IPS DF 19.7 (cell line): ENCODE results near the gene CCKAR.
A peak's percentile ranks its signal among the peaks of the same experiment; 100 is the strongest.

Experiments
- DNase-seq: peaks from one replicate; pipeline ENCODE4 v3.0.0-alpha.2; 2013; ENCODE audit warnings: low read depth, low spot score

CCKAR gene

DNA sequence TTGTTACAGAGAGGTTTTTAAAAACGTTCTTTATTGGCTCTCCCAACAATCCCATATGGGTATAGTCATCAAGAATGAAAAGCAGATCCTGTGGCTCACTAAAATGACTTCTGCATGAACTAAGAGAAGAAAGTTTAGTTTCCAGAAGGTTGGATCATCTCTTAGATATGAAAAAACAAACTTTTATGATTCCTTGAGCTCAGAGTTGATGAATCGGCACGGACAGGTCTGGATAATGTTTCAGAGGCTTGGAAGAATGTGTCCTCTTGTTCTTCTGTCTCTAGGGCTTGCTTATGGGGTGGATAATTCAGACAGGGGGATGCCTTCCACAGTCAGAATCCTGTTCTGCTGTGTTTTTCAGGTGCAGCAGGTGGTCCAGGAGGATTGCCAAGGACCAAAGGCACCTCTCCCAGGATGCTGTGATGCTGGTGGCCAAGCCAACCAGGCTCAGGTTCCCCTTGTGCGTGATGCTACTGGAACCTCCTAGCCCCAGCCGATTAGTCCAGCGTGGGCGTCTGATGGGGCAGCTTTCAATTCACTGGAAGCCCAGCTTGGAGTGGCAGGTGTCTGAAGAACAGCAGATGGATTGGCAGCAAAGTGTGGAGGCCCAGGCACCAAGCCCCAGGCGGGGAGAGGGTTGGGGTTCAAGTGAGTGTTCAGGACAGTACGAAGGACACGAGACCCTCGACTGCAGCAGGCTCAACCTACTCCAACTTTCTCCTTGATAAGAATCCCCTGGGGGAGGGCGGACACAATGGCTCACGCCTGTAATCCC, 30.3 kb downstream of the CCKAR start:
- no peak for DNase-seq

GRCh38 chr4:26459054-26459755, 31.1 kb downstream of the CCKAR start:
- DNase-seq = peak; percentile 40

GRCh38 chr4:26458157-26458561, 32.1 kb downstream of the CCKAR start:
- DNase-seq = no peak

GRCh38 chr4:26457412-26457811, 32.9 kb downstream of the CCKAR start:
- no peak for DNase-seq

- DNase-seq = no peak
Measured at GRCh38 chr4:26455571-26455970, 34.7 kb downstream of the CCKAR start.

DNA sequence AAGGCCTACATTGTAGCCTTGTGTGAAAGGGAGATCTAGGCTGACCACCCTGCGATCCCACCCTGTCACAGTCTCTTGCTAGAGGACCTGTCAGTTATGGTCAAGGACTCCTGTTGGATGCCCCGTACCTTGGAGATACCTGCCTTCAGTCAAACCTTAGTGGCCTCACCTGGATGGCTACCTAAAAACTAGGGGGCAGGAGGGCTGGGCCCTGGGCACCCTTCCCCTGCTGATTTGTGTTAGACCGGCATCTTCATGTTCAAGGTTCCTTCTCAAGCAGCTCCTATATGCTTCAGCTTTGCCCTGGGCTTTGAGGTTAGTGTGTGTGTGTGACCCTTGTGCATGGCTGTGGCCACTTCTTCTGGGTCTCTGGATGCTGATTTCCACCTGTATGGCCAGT, 35.3 kb downstream of the CCKAR start:
- no peak for DNase-seq

DNA sequence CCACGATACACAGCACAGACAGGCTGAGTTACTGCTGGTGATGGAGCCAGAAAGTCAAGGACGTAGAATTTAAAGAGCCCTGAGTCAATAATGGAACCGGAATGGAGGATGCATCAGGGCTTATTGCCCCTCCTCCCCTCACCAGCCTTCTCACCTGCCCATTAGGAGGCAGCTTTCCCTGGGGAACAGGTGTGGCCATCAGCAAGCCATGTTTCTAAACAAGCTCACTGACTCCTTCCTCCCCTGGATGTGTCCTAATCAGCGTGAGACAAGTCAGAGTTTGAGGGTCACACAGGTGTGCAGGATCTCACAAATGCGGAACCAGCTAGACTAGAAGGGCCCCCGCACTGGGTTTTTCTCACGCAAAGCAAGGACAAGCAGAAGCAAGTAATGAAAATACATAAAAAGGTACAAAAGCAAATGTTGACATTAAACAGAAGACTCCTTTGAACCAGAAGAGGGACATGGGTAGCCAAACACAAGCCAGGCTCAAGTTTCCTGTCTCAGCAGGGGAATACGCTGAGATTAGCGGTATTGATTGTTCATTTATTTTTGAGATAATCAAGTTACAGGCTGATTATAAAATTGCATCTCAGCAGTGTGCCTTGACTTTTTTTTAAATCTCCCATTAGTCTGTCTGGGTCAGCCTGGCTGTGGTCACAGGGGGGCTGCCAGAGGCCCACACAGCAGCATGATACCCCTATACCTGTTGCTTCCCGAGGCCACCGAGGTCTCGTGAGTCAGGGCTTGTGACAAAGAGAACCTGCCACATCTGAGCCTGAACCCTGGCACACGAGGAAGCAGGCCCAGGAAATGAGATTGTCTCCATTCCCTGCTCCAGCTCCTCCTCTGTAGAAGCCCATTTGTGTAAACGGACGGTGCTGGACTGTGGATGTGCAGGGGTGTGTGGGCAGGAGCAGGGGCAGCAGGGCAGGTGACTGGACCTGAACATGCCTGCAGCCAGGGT, 37.4 kb downstream of the CCKAR start:
- peak; percentile 20 for DNase-seq

GRCh38 chr4:26451597-26451996, 38.7 kb downstream of the CCKAR start:
- DNase-seq = no peak

DNA sequence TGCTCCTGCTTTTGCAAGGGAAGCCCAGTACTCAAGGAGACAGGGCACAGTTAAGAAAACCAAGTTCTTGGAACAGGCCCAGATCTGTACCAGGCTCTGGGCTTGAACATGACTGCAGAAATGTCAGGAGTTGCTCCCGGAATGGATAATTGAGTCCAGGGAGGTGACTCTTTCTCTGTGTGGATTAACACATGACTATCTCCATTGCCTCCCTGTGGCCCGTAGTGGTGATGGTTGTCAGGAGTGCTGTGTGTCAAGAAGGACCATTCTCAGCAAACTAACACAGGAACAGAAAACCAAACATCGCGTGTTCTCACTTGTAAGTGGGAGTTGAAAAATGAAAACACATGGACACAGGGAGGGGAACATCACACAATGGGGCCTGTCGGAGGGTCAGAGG, 39.9 kb downstream of the CCKAR start:
- no peak for DNase-seq

DNA sequence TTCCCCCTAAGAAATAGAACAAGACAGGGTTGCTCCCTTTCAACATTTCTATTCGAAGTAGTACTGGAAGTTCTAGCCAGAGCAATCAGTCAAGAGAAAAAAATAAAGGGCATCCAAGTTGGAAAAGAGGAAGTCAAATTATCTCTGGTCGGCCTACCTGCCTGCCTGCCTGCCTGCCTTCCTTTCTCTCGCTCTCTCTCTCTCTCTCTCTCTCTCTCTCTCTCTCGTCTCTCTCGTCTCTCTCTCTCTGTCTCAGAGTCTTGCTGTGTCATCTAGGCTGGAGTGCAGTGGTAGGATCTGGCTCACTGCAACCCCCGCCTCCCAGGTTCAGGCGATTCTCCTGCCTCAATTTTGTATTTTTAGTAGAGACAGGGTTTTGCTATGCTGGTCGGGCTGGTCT, 42.9 kb downstream of the CCKAR start:
- DNase-seq = no peak

- DNase-seq = no peak
Measured at GRCh38 chr4:26441771-26442170, 48.5 kb downstream of the CCKAR start.

GRCh38 chr4:26441102-26441501, 49.2 kb downstream of the CCKAR start:
- DNase-seq = no peak

- DNase-seq = no peak
Measured at GRCh38 chr4:26434030-26434639, 56.1 kb downstream of the CCKAR start.

- DNase-seq = no peak
Measured at GRCh38 chr4:26433556-26433955, 56.7 kb downstream of the CCKAR start.

DNA sequence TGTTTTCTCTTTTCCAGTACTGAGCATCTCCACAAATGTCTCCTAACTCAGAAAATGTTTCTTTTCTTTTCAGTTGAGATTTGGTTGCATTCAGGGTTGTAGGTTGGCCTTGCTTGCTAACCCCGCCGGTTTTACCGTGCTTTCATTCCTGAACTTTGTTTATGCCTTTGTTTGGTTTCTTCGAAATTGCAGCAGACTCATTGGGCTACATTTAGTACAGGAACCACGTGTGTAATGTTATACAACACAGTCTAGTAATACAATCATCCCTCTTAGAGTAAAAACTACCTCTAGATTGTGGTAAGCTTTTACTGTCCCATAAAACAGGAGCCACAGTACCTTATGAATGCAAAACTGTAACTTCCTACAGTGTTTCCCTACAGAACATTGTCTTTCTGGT, 57.9 kb downstream of the CCKAR start:
- DNase-seq = no peak

- DNase-seq = no peak
Measured at GRCh38 chr4:26431461-26432180, 58.7 kb downstream of the CCKAR start.
